ENCODE data around the gene CDH13. TPM values are rescaled to one million over a fixed set of nuclear protein-coding genes. Genes with fewer than 3 reads are reported as not detected.

CDH13 gene
- total and polyA plus RNA-seq, 8 donors: 0.12 to 21.4 (median 1.7) TPM; not detected in 1

DNA sequence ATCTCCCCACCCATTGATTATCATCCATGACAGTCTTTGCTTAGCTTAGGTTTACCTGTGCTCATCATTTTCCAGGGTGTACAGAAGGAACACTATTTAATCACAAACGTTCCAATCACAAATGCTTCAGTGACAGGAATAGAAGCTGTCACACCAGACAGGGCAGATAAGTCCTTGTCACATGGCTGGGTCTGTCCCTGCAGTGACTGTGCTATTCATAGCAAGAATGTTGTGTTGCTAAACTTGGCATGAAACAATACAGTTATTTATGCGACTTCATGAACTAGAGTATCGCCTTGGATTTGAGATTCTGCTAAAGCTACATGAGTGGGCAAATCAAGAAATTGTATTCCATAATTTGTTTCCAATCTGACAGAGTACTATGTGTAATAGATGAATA lies 108.4 kb downstream of the CDH13 start:
- Histone ChIP-seq H3K27me3 (no peaks in the 10 kb centered on the region), H3K27ac (no peak overlapping the region), H3K4me1 (peaks cover 0 to 8% (median 0%) of the 10 kb centered on the region in 4 donors), H3K4me3 (no peak overlapping the region), H3K9me3 (peaks cover 0 to 1% (median under 1%) of the 10 kb centered on the region in 4 donors), H3K36me3 (no peaks in the 10 kb centered on the region)
- peak in 1 of 2 donors; percentile 12 for DNase-seq
- WGBS, 5 donors: 50 to 60% (median 55%) methylated on average over 3 of the region's 3 CpGs
- TF ChIP-seq EP300 (IDR thresholded peaks at IDR 0.05) (no peak), POLR2AphosphoS5 (IDR thresholded peaks at IDR 0.05) (no peak), POLR2A (IDR thresholded peaks at IDR 0.05) (no peak)
- TF ChIP-seq, protein P1, sequence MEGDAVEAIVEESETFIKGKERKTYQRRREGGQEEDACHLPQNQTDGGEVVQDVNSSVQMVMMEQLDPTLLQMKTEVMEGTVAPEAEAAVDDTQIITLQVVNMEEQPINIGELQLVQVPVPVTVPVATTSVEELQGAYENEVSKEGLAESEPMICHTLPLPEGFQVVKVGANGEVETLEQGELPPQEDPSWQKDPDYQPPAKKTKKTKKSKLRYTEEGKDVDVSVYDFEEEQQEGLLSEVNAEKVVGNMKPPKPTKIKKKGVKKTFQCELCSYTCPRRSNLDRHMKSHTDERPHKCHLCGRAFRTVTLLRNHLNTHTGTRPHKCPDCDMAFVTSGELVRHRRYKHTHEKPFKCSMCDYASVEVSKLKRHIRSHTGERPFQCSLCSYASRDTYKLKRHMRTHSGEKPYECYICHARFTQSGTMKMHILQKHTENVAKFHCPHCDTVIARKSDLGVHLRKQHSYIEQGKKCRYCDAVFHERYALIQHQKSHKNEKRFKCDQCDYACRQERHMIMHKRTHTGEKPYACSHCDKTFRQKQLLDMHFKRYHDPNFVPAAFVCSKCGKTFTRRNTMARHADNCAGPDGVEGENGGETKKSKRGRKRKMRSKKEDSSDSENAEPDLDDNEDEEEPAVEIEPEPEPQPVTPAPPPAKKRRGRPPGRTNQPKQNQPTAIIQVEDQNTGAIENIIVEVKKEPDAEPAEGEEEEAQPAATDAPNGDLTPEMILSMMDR (IDR thresholded peaks at IDR 0.05): no peak
- intact Hi-C loops (cut with DNase I; ENCODE audit: low total_unique reads): no loop called here

DNA sequence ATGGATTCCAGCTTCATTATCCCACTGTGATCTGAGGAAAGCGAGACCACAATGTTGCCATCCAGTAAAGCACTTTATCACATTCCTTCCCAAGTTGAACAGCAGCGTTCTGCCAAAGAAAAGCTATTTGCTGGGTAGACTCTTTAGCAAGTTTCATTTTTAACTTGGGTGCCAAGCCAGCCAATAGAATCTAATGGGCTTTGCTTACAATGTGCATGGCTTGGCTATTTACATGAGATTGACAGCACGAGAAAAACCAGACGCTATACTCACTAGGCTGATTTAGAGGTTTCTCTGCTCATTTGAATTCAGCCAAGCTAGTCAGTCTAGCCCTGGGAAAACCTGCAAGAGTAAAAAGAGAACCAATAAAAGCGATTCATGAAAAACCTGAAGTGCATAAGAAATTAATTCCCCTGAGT lies 108.9 kb downstream of the CDH13 start:
- H3K36me3 ChIP-seq: no peaks in the 10 kb centered on the region
- intact Hi-C loops (cut with DNase I; ENCODE audit: low total_unique reads): no loop called here
- TF ChIP-seq EP300 (IDR thresholded peaks at IDR 0.05) (no peak), POLR2A (IDR thresholded peaks at IDR 0.05) (no peak), POLR2AphosphoS5 (IDR thresholded peaks at IDR 0.05) (no peak)
- TF ChIP-seq, protein P1 (IDR thresholded peaks at IDR 0.05): no peak
- no peaks in the 10 kb centered on the region for H3K27me3 ChIP-seq
- no peak overlapping the region for H3K4me3 ChIP-seq
- H3K27ac ChIP-seq: no peak overlapping the region
- DNase-seq: peak in 1 of 2 donors; percentile 74
- H3K9me3 ChIP-seq: no peaks in the 10 kb centered on the region
- 39 to 52% (median 46%) methylated on average over 5 of the region's 5 CpGs for WGBS, 5 donors
- peaks cover 0 to 8% (median 0%) of the 10 kb centered on the region in 4 donors for H3K4me1 ChIP-seq

DNA sequence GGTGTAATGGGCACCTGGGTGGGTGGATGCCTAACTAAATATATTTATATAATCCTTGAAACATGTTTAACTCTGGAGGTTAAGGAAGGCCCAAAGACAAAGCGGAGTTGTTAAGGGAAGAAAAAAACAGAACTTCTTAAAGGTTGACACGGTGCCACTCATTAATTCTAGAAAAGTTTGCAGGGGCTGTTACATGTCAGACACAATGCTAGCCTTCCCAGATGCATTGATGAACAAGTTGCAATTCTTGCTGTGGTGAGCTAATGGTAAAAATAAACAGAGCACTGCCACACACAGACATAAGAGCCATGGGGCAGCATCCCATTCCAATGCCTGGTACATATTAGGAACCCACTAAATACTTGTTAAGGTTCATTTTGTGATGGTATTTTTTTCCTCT lies 109.5 kb downstream of the CDH13 start:
- TF ChIP-seq POLR2AphosphoS5 (IDR thresholded peaks at IDR 0.05) (no peak), EP300 (IDR thresholded peaks at IDR 0.05) (no peak), POLR2A (IDR thresholded peaks at IDR 0.05) (no peak)
- TF ChIP-seq, protein P1 (IDR thresholded peaks at IDR 0.05): no peak
- H3K36me3 ChIP-seq: no peaks in the 10 kb centered on the region
- 49 to 62% (median 54%) methylated on average over 2 of the region's 2 CpGs for WGBS, 5 donors
- H3K4me1 ChIP-seq: peaks cover 0 to 8% (median 0%) of the 10 kb centered on the region in 4 donors
- peak in 1 of 2 donors; percentile 8 for DNase-seq
- intact Hi-C loops (cut with DNase I; ENCODE audit: low total_unique reads): no loop called here
- H3K27me3 ChIP-seq: no peaks in the 10 kb centered on the region
- H3K27ac ChIP-seq: no peak overlapping the region
- H3K9me3 ChIP-seq: no peaks in the 10 kb centered on the region
- no peak overlapping the region for H3K4me3 ChIP-seq

DNA sequence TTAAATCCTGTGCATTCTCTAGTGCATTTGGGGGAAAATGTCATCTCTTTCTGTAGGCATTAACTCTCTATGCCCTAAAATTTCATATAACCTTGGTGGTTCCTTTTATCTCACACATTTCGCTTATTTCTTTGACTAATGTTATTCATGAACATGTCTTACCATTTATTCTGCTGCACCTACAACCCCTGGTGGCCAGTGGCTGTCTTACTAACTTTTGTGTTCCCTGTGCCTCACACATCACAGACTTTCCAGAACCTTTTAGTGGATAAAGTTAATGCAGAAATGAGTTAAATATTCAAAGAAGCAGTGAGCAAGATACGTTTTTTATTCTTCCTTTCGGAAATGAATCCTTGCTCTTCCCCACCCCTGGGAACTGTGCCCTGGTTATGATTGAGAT lies 111.9 kb downstream of the CDH13 start:
- TF ChIP-seq, protein P1 (IDR thresholded peaks at IDR 0.05): no peak
- no peak for TF ChIP-seq POLR2A (IDR thresholded peaks at IDR 0.05)
- no peak for TF ChIP-seq POLR2AphosphoS5 (IDR thresholded peaks at IDR 0.05)
- TF ChIP-seq EP300 (IDR thresholded peaks at IDR 0.05): no peak
- Histone ChIP-seq H3K36me3 (no peaks in the 10 kb centered on the region), H3K4me1 (peaks cover 0 to 8% (median 0%) of the 10 kb centered on the region in 4 donors), H3K27ac (no peak overlapping the region), H3K9me3 (no peaks in the 10 kb centered on the region), H3K4me3 (no peak overlapping the region), H3K27me3 (no peaks in the 10 kb centered on the region)
- WGBS, 5 donors: 68 to 74% (median 73%) methylated on average over 3 of the region's 3 CpGs
- intact Hi-C loops (cut with DNase I; ENCODE audit: low total_unique reads): no loop called here
- no peak for DNase-seq
